HEK293T (cell line): ENCODE measurements around the gene SCLY.

Experiments used
- CTCF ChIA-PET: fragments of 350-600 bp; formaldehyde crosslinking; extraction: SDS; loops from one replicate; lab custom pipeline; 2021; ENCODE audit warnings: antibody characterized with exemption, inconsistent platforms; lab: Yijun Ruan, JAX
- POLR2A ChIA-PET: fragments of 350-600 bp; formaldehyde crosslinking; extraction: SDS; loops from one replicate; lab custom pipeline; 2020; ENCODE audit warnings: antibody characterized with exemption, inconsistent platforms; lab: Yijun Ruan, JAX
- DNase-seq: peaks from one replicate; pipeline ENCODE4 v3.0.0; 2012; ENCODE audit warnings: mixed read lengths; ENCODE audit errors: extremely low spot score
- ARNT ChIP-seq: fragments of 450-650 bp; IDR thresholded peaks from 2 replicates; pipeline ENCODE4 v1.6.1; 2017; ENCODE audit warnings: mild to moderate bottlenecking
- BHLHE40 ChIP-seq: fragments of 450-650 bp; IDR thresholded peaks from 2 replicates; pipeline ENCODE4 v1.6.1; 2016; ENCODE audit warnings: mild to moderate bottlenecking, moderate library complexity, borderline replicate concordance
- CTBP1 ChIP-seq: fragments of 450-650 bp; IDR thresholded peaks from 2 replicates; pipeline ENCODE4 v1.6.1; 2016; ENCODE audit warnings: borderline replicate concordance
- ELF4 ChIP-seq: fragments of 450-650 bp; IDR thresholded peaks from 2 replicates; pipeline ENCODE4 v1.6.1; 2017; ENCODE audit warnings: antibody characterized with exemption
- FOXA1 ChIP-seq: fragments of 450-650 bp; IDR thresholded peaks from 2 replicates; pipeline ENCODE4 v1.6.1; 2016; ENCODE audit warnings: mild to moderate bottlenecking
- FOXK2 ChIP-seq: fragments of 450-650 bp; IDR thresholded peaks from 2 replicates; pipeline ENCODE4 v1.6.1; 2016; ENCODE audit warnings: mild to moderate bottlenecking
- FOXM1 ChIP-seq: fragments of 450-650 bp; IDR thresholded peaks from 2 replicates; pipeline ENCODE4 v1.6.1; 2017; ENCODE audit warnings: mild to moderate bottlenecking, borderline replicate concordance
- HDGF ChIP-seq: fragments of 450-650 bp; IDR thresholded peaks from 2 replicates; pipeline ENCODE4 v1.6.1; 2017; ENCODE audit warnings: antibody characterized with exemption, borderline replicate concordance
- L3MBTL2 ChIP-seq: fragments of 450-650 bp; conservative IDR thresholded peaks from 2 replicates; pipeline ENCODE4 v1.6.1; 2016; ENCODE audit warnings: mild to moderate bottlenecking
- LEF1 ChIP-seq: fragments of 450-650 bp; IDR thresholded peaks from 2 replicates; pipeline ENCODE4 v1.6.1; 2017; ENCODE audit warnings: mild to moderate bottlenecking, borderline replicate concordance
- NFRKB ChIP-seq: fragments of 450-650 bp; IDR thresholded peaks from 2 replicates; pipeline ENCODE4 v1.6.1; 2016; ENCODE audit warnings: mild to moderate bottlenecking, moderate library complexity
- SP1 ChIP-seq: fragments of 450-650 bp; IDR thresholded peaks from 2 replicates; pipeline ENCODE4 v1.6.1; 2017
- SUZ12 ChIP-seq: fragments of 450-650 bp; IDR thresholded peaks from 2 replicates; pipeline ENCODE4 v1.6.1; 2016; ENCODE audit warnings: mild to moderate bottlenecking
- TARDBP ChIP-seq: fragments of 450-650 bp; IDR thresholded peaks from 2 replicates; pipeline ENCODE4 v1.6.1; 2016
- ZNF384 ChIP-seq: fragments of 450-650 bp; IDR thresholded peaks from 2 replicates; pipeline ENCODE4 v1.6.1; 2016
- TF ChIP-seq, protein P1 (sequence below): fragments of 450-650 bp; IDR thresholded peaks from 2 replicates; pipeline ENCODE4 v1.6.1; 2016

SCLY gene

DNA sequence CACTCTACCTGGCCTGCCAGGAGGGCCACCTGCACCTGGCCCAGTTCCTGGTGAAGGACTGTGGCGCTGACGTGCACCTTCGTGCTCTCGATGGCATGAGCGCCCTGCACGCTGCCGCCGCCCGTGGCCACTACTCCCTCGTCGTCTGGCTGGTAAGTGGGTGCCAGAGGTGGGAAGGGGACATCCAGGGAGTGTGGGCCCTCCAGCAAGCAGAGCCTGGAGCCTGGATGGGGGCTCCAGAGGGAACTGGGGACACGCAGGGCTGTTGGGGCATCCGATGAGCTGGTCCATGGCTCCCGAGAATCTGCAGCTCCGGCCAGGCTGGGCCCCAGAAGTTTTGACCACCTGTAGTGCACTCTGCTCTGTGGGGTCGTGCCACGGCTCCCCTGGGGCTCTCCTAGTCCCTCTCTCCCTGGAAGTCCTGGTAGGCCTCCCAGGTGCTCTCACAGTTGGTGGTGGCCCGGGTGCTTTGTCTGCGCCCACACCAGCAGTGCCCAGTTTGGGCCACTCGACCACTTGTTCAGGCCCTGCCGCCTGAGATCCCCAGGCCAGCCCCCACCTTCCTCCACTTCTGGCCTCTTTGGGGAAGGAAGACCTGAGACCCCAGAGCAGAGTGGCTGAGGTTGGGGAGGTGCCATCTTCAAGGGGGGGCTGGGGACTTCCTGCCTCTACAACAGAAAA is 44.0 kb downstream of the SCLY start:
- ChIA-PET CTCF (no interaction called here), POLR2A (no interaction called here)
- DNase-seq, result no peak
- TF ChIP-seq, protein P1, sequence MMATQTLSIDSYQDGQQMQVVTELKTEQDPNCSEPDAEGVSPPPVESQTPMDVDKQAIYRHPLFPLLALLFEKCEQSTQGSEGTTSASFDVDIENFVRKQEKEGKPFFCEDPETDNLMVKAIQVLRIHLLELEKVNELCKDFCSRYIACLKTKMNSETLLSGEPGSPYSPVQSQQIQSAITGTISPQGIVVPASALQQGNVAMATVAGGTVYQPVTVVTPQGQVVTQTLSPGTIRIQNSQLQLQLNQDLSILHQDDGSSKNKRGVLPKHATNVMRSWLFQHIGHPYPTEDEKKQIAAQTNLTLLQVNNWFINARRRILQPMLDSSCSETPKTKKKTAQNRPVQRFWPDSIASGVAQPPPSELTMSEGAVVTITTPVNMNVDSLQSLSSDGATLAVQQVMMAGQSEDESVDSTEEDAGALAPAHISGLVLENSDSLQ, result no peak
- TF ChIP-seq FOXM1 (no peak), ZNF384 (no peak), ELF4 (no peak), SUZ12 (no peak)

DNA sequence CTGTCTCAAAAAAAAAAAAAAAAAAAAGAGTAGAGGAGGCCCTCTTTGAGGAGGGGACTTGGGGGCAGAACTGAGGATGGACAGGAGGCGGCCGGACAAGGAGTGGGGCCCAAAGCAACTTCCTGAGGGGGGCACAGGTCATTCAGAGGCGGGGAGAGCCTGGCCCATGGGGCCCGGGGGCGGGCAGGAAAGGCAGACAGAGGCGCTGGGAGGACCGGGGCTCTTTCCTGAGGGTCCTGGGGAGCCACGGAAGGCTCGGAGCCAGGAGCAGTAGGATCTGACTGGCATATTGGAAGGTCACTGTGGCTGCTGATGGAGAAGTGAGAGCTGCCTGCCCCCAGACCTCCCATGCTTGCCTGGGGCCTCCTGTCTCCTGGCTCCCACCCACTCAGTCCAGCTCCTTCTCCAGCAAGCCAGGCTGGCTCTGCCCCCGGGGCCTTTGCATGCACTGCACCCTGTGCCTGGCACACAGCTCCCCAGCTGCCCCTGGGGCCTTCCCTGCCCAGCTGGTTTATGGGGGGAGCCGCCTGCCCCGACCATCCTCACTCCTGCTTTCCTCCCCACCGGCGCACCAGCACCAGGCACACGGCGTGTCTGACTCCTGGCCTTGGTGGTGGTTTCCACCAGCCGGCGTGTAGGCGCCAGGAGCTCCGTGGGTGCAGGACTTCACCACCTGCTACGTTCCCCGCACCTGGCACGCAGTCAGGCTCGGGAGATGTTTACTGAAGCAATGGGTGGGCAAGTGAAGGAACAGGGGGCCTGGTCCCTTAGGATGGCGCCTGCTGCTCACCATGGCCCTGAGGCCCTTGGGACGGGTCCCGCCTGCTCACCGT is 44.9 kb downstream of the SCLY start:
- POLR2A ChIA-PET, result no interaction called here
- DNase-seq, result no peak
- CTCF ChIA-PET, result no interaction called here
- TF ChIP-seq FOXK2 (no peak), ARNT (no peak)

DNA sequence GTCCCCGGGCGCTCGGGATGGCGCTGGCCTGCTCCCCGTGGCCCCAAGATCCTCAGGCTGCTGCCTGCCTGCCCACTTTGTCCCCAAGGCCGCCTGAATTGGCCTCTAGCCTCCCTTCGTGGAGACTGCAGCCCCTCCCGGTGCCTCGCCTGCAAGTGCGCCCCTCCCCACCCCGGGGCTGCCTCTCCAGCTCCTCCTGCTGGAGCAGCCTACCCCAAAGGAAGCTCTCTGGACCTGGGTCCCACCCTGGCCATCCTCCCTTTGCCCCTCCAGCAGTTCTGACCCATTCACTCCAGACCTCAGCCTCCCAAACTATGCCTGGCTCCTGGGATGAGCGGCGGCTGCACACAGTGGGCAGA is 45.5 kb downstream of the SCLY start:
- POLR2A ChIA-PET, result no interaction called here
- CTCF ChIA-PET, result no interaction called here
- TF ChIP-seq ELF4 (no peak), FOXK2 (no peak), ZNF384 (no peak), NFRKB (no peak), HDGF (no peak), SP1 (no peak), FOXA1 (no peak), CTBP1 (no peak), FOXM1 (no peak), BHLHE40 (no peak), L3MBTL2 (no peak), ARNT (no peak), SUZ12 (no peak), LEF1 (no peak), TARDBP (no peak)
- TF ChIP-seq, protein P1, result no peak
- DNase-seq, result no peak

DNA sequence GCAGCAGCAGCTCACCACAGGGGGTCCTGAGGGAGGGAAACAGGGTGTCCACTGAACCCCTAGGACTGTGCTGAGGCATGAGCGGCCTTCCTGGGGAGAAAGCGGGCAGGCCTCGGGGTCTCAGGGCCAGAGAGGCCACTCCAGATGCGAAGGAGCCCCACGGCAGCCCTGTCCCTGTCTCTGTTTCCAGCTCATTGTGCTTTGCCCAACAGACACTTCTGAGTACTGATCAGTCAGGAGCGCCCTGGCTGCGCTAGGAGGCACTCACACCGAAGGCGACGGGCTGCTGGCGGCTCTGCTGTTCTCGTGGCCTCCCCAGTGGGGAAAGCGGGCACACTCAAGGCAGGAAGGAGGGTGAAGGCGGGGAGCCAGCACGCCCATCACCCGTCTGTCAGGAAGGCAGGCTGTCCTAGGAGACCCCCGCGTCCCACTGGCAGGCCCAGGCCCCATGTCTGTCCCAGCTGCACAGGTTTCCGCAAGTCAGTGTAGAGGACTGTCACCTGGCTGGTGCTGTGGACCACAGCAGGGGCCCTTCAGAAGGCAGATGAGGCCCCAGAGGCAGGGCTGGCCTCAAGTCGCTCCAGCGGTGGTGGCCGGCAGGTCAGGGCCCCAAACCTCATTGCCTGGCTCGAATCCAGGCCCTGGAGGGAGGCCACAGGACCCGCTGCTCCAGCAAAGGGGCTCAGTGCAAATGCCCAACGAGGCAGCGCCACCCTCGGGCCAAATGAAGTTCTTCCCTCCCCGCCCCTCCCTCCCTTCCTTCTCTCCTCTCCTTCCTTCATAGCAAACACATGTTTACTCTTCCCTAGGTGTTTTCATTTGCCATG is 46.1 kb downstream of the SCLY start:
- peak; percentile 48 for DNase-seq
- TF ChIP-seq ELF4 (no peak), NFRKB (no peak), CTBP1 (no peak), LEF1 (no peak), ZNF384 (no peak), FOXM1 (no peak), L3MBTL2 (no peak), FOXA1 (no peak), SP1 (no peak), TARDBP (no peak), BHLHE40 (no peak), ARNT (no peak), SUZ12 (no peak), FOXK2 (no peak), HDGF (no peak)
- TF ChIP-seq, protein P1, result no peak
- ChIA-PET POLR2A (no interaction called here), CTCF (interaction anchor here (0.6 kb wide), 2 partner anchors 40 to 275 kb away, joined by 3 to 10 read pairs; no protein-coding TSS in a partner anchor)

DNA sequence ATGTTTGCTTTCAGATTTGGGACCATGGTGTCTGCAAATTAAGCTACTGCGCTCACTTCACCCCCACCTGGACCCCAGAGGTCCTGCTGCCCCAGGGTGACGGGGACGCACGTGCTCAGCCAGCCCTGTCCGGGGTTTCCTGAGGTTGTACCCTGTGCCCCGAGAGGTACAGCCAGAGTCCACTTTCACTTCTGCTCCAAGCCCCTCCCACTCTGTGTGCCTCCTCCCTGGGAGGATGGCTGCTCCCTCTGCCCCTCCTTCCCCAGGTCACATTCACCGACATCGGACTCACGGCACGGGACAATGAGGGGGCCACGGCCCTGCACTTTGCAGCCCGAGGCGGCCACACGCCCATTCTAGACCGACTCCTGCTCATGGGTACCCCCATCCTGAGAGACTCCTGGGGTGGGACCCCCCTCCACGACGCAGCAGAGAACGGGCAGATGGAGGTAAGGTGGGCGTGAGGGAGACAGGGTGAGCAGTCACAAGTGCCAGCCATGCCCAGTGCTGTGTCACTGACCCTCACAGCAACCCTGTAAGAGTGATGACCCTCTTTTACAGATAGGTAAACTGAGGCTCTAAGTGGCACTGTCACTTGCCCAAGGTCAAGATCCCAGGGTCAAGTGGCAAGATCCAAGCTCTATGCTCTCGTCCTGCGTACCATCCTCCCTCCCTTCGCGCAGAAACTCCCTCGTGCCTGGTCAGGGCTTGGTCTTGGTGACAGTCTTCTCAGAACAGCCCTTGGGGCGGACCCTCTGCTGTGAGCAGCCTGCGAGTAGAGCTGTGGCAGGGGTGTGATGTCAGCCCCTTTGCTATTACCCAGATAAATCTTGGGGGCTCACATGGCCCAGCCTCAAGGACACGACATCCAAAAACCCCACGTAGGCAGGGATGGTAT is 47.0 kb downstream of the SCLY start:
- ChIA-PET POLR2A (no interaction called here), CTCF (interaction anchor here (0.6 to 1.3 kb wide), 3 partner anchors 39 to 276 kb away, joined by 3 to 10 read pairs (median 3); no protein-coding TSS in a partner anchor)
- no peak for DNase-seq
- TF ChIP-seq FOXM1, result no peak
- no peak for TF ChIP-seq CTBP1
- no peak for TF ChIP-seq ZNF384
- TF ChIP-seq FOXK2, result no peak
- TF ChIP-seq BHLHE40, result no peak
- no peak for TF ChIP-seq FOXA1
- TF ChIP-seq ARNT, result no peak
- TF ChIP-seq HDGF, result no peak
- TF ChIP-seq ELF4, result no peak
- TF ChIP-seq, protein P1, result no peak
- TF ChIP-seq LEF1, result no peak
- no peak for TF ChIP-seq L3MBTL2
- no peak for TF ChIP-seq SUZ12
- TF ChIP-seq TARDBP, result no peak
- TF ChIP-seq NFRKB, result no peak
- TF ChIP-seq SP1, result no peak
